Left renal pelvis (tissue), 4 donors: ENCODE measurements around the gene SNX32. TPM values are rescaled to one million over a fixed set of nuclear protein-coding genes. Genes with fewer than 3 reads are reported as not detected.

ENCODE experiments used
- DNase-seq, 4 donors: peaks; one replicate each; pipeline ENCODE4 v3.0.0-alpha.2; 2013; ENCODE audit warnings: low read depth in 4 of 4, low spot score in 3 of 4
- polyA plus RNA-seq, 4 donors: library from polyadenylated mRNA; unstranded; fragments of 120-200 nt; gene quantifications; one replicate each; pipeline ENCODE4 v1.2.1, GENCODE V29; 2013; ENCODE audit not compliant: insufficient read length in 4 of 4

Gene SNX32
- polyA plus RNA-seq, result 1 to 10 TPM; 2.0 to 4.1 (median 2.9) TPM

GRCh38 chr11:65833297-65834030, at the start of gene SNX32:
Gene SNX32, plus strand, starts transcription at chr11:65833963. Its CDS starts 103 bp downstream, at chr11:65834066.
- DNase-seq, result peak; percentile 85 to 89 (median 87)

GRCh38 chr11:65785319-65786007, 48.3 kb upstream of the SNX32 start:
- DNase-seq, result no peak

- DNase-seq, result no peak
These were observed 47.6 kb upstream of the SNX32 start for GRCh38 chr11:65786008-65786785.

- no peak for DNase-seq
These were observed 46.8 kb upstream of the SNX32 start, which contains the start of gene OVOL1 for GRCh38 chr11:65786786-65787636. Gene OVOL1, plus strand, starts transcription at chr11:65787063. Its CDS starts 311 bp downstream, at chr11:65787374.

- DNase-seq, result no peak
These were observed 45.8 kb upstream of the SNX32 start for GRCh38 chr11:65787649-65788622.

GRCh38 chr11:65788821-65789220, 44.9 kb upstream of the SNX32 start:
- no peak for DNase-seq

GRCh38 chr11:65789230-65790103, 44.3 kb upstream of the SNX32 start:
- DNase-seq, result no peak

GRCh38 chr11:65790104-65790901, 43.5 kb upstream of the SNX32 start:
- no peak for DNase-seq

GRCh38 chr11:65790902-65791650, 42.7 kb upstream of the SNX32 start:
- no peak for DNase-seq

GRCh38 chr11:65791719-65792213, 42.0 kb upstream of the SNX32 start:
- DNase-seq, result no peak

- no peak for DNase-seq
These were observed 41.3 kb upstream of the SNX32 start for GRCh38 chr11:65792456-65792855.

- no peak for DNase-seq
These were observed 40.6 kb upstream of the SNX32 start for GRCh38 chr11:65793144-65793581.

GRCh38 chr11:65793625-65794400, 40.0 kb upstream of the SNX32 start:
- DNase-seq, result no peak

GRCh38 chr11:65794570-65795510, 38.9 kb upstream of the SNX32 start:
- no peak for DNase-seq
